NCI-H82 treated with DMSO at 0.1 percent for 48 hours (cell line): ENCODE measurements around the gene PRTFDC1.

Source experiments
- DNase-seq: peaks from one replicate; lab custom pipeline; 2025; ENCODE audit not compliant: unreplicated experiment; lab: John Stamatoyannopoulos, UW

Gene PRTFDC1

GRCh38 chr10:24882047-24882698 is 70.2 kb downstream of the PRTFDC1 start:
- no peak for DNase-seq

DNA sequence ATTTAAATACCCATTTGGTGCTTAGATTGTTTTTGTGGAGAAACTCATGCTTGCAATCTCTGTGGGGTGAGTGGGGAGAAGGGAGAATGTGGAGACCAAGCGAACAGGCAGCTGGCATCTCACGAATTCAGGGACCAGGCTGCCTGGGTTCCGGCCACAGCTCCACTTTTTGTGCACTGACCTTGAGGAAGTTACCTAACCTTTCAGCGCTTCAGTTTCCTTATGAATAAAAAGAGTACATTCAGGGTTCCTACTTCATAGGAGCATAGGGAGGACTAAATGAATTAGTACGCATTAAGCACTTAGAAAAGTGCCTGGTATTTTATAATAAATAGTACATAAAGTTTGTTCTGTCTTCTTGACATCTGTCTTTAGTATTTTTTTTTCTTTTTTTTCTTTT is 72.5 kb downstream of the PRTFDC1 start:
- DNase-seq = no peak

- DNase-seq = no peak
Observed at GRCh38 chr10:24874133-24874532, 78.3 kb downstream of the PRTFDC1 start.

DNA sequence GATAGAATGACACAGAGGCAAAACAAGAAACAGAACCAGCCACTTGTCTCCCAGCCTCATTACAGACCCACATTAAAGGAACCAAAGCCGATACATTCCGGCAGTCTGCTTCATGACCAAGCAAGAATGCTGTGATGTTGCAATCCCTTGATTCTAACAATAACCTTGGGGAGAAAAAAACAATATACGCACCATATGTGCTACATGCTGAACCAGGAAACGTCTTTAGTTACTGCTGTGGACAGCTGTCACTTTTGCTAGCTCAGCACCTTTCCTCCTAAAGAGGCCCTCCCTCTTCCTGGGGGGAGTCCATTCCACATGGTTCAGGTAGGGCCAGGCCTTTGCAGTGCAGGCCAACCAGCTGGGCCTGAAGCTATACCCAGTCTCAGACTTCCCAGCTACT is 79.1 kb downstream of the PRTFDC1 start:
- peak; percentile 19 for DNase-seq

GRCh38 chr10:24872790-24873182 is 79.6 kb downstream of the PRTFDC1 start:
- no peak for DNase-seq

GRCh38 chr10:24872049-24872789 is 80.2 kb downstream of the PRTFDC1 start:
- no peak for DNase-seq

DNA sequence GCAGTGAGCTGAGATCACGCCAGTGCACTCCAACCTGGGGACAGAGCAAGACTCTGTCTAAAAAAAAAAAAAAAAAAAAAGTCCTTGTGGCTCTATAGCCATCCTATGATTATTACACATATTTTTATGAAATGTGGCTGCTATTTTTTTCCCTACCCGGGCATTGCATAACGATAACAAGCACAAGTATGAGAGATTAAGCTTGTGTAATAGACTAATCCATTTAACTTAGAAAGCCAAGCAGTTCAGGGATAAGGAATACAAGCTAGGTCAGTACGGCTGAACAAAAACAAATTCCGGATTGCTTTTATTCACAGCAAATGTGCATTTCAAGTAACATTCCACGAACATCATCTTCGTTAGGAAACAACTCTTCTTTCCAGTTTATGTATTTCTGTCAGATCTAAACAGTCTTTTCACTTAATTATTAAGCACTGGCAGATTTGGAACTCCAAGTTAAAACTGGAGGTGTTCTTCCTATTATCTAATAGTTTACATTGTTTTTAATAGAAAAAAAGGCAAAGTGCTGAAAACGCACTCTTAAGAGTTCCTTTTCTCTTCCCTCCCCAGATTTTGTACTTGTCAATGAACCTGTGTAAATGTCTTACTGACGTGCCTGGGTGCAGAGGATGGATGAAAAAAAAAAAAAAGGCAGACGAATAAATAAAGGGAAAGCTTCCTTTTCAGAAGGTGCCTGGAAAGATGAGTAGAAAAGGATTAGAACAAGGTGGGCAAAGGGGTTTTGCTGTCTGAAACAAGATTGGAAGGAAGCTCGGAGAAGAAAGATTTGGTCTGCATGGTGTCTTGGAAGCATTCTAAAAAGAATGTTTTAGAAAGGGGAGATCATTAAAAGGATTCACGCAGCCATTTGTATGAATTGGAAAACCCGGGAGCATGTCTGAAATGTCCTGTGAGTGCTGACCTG is 81.1 kb downstream of the PRTFDC1 start:
- peak; percentile 37 for DNase-seq

DNA sequence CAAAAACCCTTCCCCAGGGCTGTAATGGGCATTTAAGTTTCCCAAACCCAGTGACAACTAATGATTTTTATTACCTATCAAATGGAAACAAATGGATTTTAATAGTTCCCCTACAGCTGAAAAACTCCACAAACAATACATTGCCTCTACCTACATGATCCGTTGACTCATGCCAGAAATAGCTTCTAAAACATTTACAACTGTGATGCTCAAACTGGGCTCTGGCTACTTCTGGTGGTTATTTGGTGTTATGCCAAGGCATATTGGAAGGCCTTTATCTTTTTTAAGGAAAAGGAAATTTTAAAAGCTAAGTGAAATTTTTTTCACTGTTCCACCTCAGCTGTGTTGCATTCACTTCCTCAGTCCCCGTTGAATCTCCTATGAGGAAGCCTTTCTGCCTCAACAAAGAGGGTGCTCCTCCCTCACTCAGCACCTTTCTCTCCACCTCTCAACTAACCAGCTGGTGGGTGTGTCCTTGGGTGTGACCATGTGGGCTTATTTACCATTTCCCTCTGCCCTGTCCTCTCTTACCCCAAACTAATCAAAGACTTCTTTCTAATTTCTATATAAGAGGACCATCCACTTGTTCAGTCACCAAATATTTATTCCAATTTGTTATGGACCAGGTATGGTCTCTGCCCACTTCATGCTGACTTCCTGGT is 82.9 kb downstream of the PRTFDC1 start:
- DNase-seq = no peak

DNA sequence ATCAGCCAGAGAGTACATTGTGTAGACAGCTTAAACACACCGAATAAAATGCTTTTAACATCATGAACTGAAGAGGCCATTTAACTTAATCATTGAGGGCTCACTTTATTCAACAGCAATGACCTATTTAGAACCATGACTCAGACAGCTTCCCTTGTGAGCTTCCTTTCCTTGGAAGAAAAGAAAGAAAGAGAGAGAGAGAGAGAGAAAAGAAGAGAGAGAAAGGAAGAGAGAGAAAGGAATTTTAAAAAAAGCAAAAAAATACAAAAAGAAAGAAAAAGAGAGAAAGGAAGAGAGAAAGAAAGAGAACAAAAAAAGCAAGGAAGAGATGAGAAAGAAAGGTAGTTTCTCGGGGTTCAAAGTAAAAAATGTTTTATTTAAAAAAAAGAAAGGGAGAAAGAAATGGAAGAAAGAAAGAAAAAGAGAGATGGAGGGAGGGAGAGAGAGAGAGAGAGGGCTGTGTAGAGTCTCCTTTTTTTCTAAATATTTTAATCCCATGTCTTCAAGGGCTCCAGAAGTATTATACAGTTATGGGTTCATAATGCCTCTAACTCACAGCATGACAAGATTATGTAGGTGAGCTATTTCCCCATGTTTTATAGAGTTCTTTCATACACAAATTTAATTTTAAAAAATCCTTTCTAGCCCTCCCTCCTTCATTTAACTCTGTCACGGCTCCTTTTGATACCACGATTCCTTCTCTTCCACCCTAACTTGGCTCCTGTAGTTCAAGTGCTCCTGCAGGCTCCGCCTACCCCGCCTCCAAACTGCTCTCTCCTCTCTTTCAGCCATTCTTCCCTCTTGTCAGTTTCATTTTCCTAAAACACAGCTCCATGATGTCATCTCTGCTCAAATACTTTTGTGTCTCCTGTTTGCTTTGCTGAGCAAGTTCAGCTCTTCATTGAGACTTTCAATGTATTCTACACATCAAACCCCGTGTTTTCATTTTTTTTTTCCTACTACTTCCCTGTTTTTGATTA is 85.5 kb downstream of the PRTFDC1 start:
- no peak for DNase-seq

DNA sequence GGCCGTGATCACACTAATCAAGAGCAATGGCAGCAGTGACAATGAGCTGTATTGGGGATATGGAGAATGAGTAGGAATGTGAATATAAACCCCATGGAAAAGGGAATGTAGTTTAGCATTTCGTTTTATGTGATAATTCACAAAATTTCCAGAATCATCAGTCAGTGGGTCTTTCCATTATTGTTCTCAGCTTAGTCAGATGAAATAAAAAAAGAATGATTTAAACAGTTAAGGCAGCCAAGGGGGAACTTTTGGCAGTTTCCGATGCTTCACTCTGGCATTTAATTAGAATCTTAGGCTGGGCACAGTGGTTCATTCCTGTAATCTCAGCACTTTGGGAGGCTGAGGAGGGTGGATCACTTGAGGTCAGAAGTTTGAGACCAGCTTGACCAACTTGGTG is 86.6 kb downstream of the PRTFDC1 start:
- DNase-seq = no peak

GRCh38 chr10:24862589-24862988 is 89.8 kb downstream of the PRTFDC1 start:
- DNase-seq = no peak

DNA sequence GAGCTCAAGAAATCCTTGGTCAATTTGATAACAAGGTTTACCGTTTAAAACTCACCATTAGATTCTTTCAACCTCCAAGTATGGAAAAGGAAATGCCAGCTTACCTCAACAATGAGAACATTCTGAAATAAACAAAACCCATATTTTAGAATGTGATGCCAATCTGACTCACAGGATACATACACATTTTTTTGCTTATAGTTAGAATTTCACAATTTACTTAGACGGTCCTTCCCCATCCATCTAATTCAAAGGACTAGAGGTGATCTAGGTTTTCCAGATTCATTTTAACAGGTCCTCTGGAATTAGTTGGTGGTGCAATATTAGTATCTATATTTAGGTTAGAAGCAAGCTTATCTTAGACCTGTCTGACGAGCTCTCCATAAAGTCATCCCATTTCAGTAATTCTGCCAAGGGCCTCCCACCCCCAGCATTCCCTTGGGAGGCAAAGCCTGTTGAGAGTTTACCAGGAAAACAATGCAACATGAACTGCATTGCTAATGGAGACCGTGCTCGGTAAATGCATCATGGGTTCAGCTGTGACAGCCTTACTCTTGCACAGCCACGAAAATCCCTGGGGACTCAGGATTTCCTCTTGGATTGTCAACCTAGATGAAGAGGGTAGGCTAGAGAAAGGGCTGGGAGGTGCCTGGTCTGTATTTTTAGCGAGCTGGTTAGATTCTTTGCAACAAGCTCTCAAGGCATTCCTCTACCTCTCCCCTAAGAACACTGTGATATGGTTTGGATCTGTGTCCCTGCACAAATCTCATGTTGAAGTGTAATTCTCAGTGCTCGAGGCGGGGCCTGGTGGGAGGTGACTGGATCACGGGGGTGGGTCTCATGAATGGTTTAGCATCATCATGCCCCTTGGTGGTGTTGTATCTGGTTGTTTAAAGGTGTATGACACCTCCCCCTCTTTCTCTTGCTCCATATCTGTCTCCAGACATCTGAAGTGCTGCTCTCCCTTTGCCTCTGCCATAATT is 93.8 kb downstream of the PRTFDC1 start:
- peak; percentile 37 for DNase-seq

DNA sequence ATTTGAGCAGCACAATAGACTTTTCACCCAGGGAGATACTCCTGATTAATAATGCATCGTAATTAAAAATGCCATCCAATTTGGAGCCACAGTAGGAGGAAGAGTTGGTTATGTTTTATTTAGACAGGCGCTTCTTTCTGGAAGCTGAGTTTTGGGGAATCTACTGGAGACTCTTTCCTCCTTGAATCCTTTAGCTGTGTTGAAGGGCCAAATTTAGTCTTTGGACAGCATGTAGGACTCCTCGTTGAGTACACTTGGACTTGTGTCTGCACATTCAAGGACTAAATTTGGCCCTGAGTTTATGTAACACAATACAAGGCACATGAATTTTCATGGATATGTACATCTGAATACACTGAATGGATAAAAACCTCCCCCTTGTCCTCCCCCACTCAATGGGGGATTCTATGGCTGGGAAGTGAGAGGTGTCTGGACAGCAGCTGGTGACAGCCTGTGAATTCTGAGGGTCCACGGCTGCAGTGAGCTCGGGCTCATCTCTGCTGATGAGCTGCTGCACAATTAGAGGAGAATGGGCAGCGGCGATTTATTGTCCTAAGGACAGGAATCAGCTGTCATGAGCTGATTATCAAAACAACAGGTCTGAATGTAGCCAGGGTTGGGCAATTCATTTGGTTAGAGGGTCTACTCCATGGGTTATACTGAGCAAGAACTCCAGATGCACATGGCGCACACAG is 95.2 kb downstream of the PRTFDC1 start:
- DNase-seq = no peak

DNA sequence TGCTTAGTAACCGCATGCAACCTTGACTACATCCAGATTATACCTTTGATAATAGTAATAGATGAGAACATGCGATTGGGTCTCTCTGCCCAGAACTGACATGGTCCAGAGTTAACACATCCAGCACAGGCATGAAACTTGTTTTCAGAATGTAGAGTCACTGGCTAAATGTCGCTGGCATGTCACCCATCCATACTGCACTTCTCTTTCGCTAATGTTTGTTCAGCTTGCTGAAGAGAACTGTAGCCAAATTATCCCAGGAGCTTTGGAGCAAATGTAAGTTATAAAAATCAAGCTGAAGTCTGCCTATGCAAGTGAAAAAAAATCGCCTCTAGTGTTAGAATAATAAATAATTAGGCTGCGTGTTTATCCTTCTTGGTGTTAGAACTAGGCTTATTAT is 98.2 kb downstream of the PRTFDC1 start:
- no peak for DNase-seq

DNA sequence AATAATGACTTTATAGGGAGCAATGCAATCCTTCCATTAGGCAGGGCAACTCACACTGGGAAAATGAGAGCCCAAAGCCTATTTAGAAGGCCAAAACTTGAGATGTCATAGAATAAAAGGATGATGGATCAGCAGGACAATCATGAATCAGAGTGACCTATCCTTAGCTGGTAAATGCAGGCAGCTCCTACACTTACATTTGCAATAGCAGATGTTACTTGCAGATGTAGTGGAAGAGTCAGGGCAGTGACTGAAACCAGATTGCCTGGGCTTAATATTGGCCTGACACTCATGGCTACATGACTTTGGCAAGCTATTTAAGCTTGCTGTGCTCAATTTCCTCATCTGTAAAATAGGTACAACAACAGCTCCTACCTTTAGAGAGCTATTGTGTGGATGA is 98.7 kb downstream of the PRTFDC1 start:
- DNase-seq = no peak

- DNase-seq = no peak
Observed at GRCh38 chr10:24851629-24852028, 100.8 kb downstream of the PRTFDC1 start.

DNA sequence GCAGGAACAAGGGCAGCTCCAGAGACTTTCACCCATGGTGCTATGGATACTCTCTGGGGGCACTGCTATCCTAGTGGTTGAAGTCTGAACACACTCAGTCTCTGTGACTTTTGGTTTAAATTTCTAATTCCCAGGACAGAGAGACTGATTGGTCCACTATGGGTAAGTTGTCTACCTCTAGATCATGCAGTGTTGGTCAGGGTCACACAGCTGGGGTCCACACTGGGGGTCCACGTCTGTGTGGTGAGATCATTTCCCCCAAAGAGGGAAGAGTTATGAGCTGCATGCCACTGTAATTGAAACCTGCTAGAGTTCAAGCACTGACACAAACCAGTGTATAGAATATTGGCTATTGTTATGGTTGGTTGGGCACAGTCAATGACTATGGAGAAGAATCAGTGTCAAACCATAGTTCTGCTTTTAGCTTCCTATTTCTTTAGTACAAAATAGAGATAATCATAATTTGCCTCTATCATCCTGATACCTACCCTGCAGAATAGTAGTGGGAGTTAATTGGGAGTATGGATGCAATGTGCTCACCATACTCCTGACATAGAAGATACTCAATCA is 101.6 kb downstream of the PRTFDC1 start:
- no peak for DNase-seq
